ELF-1 (cell line): ENCODE data around the gene CDC6.

Experiments used
- DNase-seq: peaks from one replicate; pipeline ENCODE4 v3.0.0-alpha.2; 2016; ENCODE audit warnings: low read depth, low spot score

The CDC6 gene

GRCh38 chr17:40340880-40341807 lies 53.5 kb downstream of the CDC6 start:
- DNase-seq = peak; percentile 86

GRCh38 chr17:40341808-40342503 lies 54.3 kb downstream of the CDC6 start:
- DNase-seq = no peak

- no peak for DNase-seq
Observed at GRCh38 chr17:40342504-40343218, 55.0 kb downstream of the CDC6 start.

GRCh38 chr17:40343219-40344119 lies 55.8 kb downstream of the CDC6 start:
- DNase-seq = no peak

- no peak for DNase-seq
Observed at GRCh38 chr17:40344421-40345160, 56.9 kb downstream of the CDC6 start.

- DNase-seq = peak; percentile 79
Observed at GRCh38 chr17:40345161-40345993, 57.7 kb downstream of the CDC6 start.

- DNase-seq = no peak
Observed at GRCh38 chr17:40345994-40346764, 58.5 kb downstream of the CDC6 start.

- no peak for DNase-seq
Observed at GRCh38 chr17:40346765-40347158, 59.1 kb downstream of the CDC6 start.

GRCh38 chr17:40347319-40348135 lies 59.8 kb downstream of the CDC6 start:
- DNase-seq = no peak

GRCh38 chr17:40348136-40348504 lies 60.4 kb downstream of the CDC6 start:
- peak; percentile 32 for DNase-seq

- DNase-seq = no peak
Observed at GRCh38 chr17:40348562-40349476, 61.1 kb downstream of the CDC6 start.

GRCh38 chr17:40349477-40349894 lies 61.8 kb downstream of the CDC6 start:
- no peak for DNase-seq

GRCh38 chr17:40349895-40350688 lies 62.4 kb downstream of the CDC6 start:
- DNase-seq = peak; percentile 79

GRCh38 chr17:40350689-40351358 lies 63.1 kb downstream of the CDC6 start:
- DNase-seq = peak; percentile 28
